H1 (cell line): ENCODE data around the gene CEP128.

Experiments
- ASH2L ChIP-seq: fragments of 200-600, 300-600 bp; sonication (generic); IDR thresholded peaks from one replicate; pipeline ENCODE4 v1.7.1; 2017; ENCODE audit warnings: low read length
- ATF2 ChIP-seq: IDR thresholded peaks from 2 replicates; pipeline ENCODE4 v1.6.1; 2012; ENCODE audit warnings: low read length, inconsistent platforms
- CBX8 ChIP-seq: fragments of 300-800, 300-1000 bp; sonication (generic); IDR thresholded peaks from 2 replicates; pipeline ENCODE4 v1.7.1; 2016; ENCODE audit warnings: low read depth, low read length, borderline replicate concordance
- EGR1 ChIP-seq: IDR thresholded peaks from 2 replicates; pipeline ENCODE4 v1.6.1; 2011; ENCODE audit warnings: low read depth, low read length, borderline replicate concordance
- EZH2 ChIP-seq: fragments of 200-600 bp; sonication (generic); IDR thresholded peaks from 2 replicates; pipeline ENCODE4 v1.7.1; 2012; ENCODE audit warnings: low read depth, mild to moderate bottlenecking, moderate library complexity, low read length, inconsistent platforms; ENCODE audit not compliant: severe bottlenecking
- HDAC6 ChIP-seq: IDR thresholded peaks from one replicate; pipeline ENCODE4 v1.7.1; 2012; ENCODE audit warnings: low read depth, mild to moderate bottlenecking, inconsistent platforms, low read length, moderate library complexity
- RFX5 ChIP-seq: IDR thresholded peaks from 2 replicates; pipeline ENCODE4 v1.6.1; 2011; ENCODE audit warnings: low read depth, low read length, improper control_type of control experiment, borderline replicate concordance
- RXRA ChIP-seq: IDR thresholded peaks from 2 replicates; pipeline ENCODE4 v1.6.1; 2011; ENCODE audit warnings: low read depth, mild to moderate bottlenecking, low read length, moderate library complexity; ENCODE audit not compliant: insufficient read depth
- SIN3A ChIP-seq, 2 experiments: IDR thresholded peaks in 1 of 2; conservative IDR thresholded peaks in 1 of 2; 2 replicates each; pipeline ENCODE4 v1.6.1; 2011 to 2012; ENCODE audit warnings: low read length in 2 of 2, improper control_type of control experiment in 1 of 2, low read depth in 1 of 2, mild to moderate bottlenecking in 1 of 2
- SRF ChIP-seq: IDR thresholded peaks from 2 replicates; pipeline ENCODE4 v1.6.1; 2011; ENCODE audit warnings: mild to moderate bottlenecking, low read depth, low read length, moderate library complexity
- TBP ChIP-seq: IDR thresholded peaks from 2 replicates; pipeline ENCODE4 v1.6.1; 2011; ENCODE audit warnings: low read depth, low read length, improper control_type of control experiment
- YY1 ChIP-seq: IDR thresholded peaks from 2 replicates; pipeline ENCODE4 v1.6.1; 2011; ENCODE audit warnings: low read depth, mild to moderate bottlenecking, low read length
- TF ChIP-seq, protein P1 (sequence below), 3 experiments: IDR thresholded peaks; 1 replicate in 2 of 3; 2 replicates in 1 of 3; pipeline versions ENCODE4 v1.5.1 to v1.6.1; 2011; ENCODE audit warnings: low read length in 3 of 3, mild to moderate bottlenecking in 3 of 3, inconsistent platforms in 2 of 3, low read depth in 1 of 3, moderate library complexity in 1 of 3; ENCODE audit not compliant: insufficient read depth in 1 of 3; ENCODE audit errors: control extremely low read depth in 1 of 3
- TF ChIP-seq, protein P2 (sequence below): IDR thresholded peaks from 2 replicates; pipeline ENCODE4 v1.6.1; 2011; ENCODE audit warnings: low read length, improper control_type of control experiment

- TF ChIP-seq, protein P1, sequence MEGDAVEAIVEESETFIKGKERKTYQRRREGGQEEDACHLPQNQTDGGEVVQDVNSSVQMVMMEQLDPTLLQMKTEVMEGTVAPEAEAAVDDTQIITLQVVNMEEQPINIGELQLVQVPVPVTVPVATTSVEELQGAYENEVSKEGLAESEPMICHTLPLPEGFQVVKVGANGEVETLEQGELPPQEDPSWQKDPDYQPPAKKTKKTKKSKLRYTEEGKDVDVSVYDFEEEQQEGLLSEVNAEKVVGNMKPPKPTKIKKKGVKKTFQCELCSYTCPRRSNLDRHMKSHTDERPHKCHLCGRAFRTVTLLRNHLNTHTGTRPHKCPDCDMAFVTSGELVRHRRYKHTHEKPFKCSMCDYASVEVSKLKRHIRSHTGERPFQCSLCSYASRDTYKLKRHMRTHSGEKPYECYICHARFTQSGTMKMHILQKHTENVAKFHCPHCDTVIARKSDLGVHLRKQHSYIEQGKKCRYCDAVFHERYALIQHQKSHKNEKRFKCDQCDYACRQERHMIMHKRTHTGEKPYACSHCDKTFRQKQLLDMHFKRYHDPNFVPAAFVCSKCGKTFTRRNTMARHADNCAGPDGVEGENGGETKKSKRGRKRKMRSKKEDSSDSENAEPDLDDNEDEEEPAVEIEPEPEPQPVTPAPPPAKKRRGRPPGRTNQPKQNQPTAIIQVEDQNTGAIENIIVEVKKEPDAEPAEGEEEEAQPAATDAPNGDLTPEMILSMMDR (IDR thresholded peaks at IDR 0.05; ENCODE audit: control extremely low read depth in 1 of 3, insufficient read depth in 1 of 3, low read depth in 1 of 3, low read length in 3 of 3): no peak
- TF ChIP-seq EZH2: no peak
- no peak for TF ChIP-seq ATF2
- TF ChIP-seq YY1: no peak
- TF ChIP-seq, protein P2, sequence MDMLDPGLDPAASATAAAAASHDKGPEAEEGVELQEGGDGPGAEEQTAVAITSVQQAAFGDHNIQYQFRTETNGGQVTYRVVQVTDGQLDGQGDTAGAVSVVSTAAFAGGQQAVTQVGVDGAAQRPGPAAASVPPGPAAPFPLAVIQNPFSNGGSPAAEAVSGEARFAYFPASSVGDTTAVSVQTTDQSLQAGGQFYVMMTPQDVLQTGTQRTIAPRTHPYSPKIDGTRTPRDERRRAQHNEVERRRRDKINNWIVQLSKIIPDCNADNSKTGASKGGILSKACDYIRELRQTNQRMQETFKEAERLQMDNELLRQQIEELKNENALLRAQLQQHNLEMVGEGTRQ: no peak
- no peak for TF ChIP-seq SIN3A (conservative IDR thresholded peaks at IDR 0.05 in 1 of 2, IDR thresholded peaks at IDR 0.05 in 1 of 2; ENCODE audit: low read depth in 1 of 2, low read length in 2 of 2)
- TF ChIP-seq RXRA: no peak
- TF ChIP-seq EGR1: no peak
- no peak for TF ChIP-seq CBX8
- TF ChIP-seq SRF: no peak
- TF ChIP-seq RFX5: no peak
- no peak for TF ChIP-seq TBP
- no peak for TF ChIP-seq ASH2L
- TF ChIP-seq HDAC6: no peak
These were observed 177.0 kb downstream of the CEP128 start for GRCh38 chr14:80764496-80764895.
